Activated CD8-positive, alpha-beta memory T cell treated with anti-CD3 and anti-CD28 coated beads, Interleukin-2, amount 50 U/mL, for 1 hour (primary cell): ENCODE results near the gene MKRN2.
"Not testable (repeated sequence)": the region's sequence is repeated elsewhere in the genome, so short reads cannot be mapped to it uniquely, and the experiment has no call there.

Source experiments
- DNase-seq: peaks from one replicate; pipeline ENCODE4 v3.0.0-alpha.2; 2020; ENCODE audit errors: extremely low read depth

The MKRN2 gene

DNA sequence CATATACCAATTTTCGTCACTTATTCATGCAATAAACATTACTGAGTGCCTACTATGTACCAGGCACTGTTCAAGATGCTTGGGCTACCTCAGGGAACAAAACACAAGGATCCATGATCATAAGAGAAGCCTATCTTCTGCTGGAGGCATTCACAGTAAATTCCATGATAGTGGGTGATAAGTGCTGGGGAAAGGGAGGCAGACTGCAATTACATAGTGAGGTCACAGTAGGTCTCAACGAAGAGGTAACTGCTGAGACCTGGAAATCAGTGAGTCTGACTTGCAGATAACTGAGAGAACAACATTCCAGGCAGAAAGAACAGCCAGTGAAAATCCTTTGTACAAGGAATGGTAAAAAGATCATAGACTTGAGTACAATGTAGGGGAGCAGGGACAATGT, 73.4 kb downstream of the MKRN2 start:
- DNase-seq = no peak

DNA sequence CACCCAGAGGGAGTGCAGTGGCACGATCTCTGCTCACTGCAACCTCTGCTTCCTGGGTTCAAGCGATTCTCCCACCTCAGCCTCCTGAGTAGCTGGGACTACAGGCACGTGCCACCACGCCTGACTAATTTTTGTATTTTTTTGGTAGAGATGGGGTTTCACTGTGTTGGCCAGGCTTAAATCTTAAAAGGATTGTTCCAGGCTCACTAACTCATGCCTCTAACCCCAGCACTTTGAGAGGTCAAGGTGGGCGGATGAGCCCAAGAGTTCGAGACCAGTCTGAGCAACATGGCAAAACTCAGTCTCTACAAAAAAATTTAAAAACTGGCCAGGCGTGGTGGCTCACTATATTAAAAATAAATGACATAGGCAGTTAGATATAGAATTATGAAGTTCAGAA, 74.0 kb downstream of the MKRN2 start:
- not testable (repeated sequence) for DNase-seq

DNA sequence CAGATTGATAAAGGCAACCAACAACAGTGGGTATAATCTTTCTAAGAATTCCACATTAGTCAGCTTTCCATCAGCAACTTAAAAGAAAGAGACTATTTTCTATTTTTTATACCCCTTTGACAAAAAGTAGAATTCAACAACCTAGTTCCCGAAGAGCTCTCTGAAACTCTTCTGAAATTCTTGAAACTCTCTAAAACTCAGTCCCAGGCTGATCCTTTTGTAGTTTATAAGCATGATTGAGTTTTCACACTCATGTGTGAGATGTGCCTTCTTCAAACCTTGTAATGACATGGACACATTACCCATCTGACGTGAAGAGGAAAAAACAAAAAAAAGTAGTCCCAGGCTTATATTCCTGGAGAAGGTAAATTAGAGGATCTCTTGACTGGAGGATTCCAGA, 75.6 kb downstream of the MKRN2 start:
- DNase-seq = no peak

DNA sequence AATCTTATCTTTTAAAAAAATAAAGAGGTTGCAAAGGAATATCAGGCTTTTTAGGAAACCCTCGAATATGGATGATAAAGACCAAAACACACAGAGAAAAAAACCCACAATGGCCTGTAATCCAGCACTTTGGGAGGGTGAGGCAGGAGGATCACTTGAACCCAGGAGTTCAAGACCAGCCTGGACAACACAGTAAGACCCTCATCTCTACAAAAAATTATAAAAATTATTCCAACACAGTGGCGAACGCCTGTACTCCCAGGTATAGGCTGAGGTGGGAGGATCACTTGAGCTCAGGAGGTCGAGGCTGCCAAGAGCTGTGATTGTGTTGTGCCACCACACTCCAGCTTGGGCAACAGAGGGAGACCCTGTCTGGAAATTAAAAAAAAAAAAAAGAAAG, 76.2 kb downstream of the MKRN2 start:
- DNase-seq = no peak
